Bronchial epithelial cell (primary cell): Measurements from ENCODE around the gene SMTN. TPM values are rescaled to one million over a fixed set of nuclear protein-coding genes. Genes with fewer than 3 reads are reported as not detected.
A peak's percentile ranks its signal among the peaks of the same experiment; 100 is the strongest.

ENCODE experiments used
- DNase-seq: peaks from one replicate; pipeline ENCODE4 v3.0.0-alpha.2; 2010; ENCODE audit warnings: low read depth
- FAIRE-seq: peaks from 2 replicates; lab custom pipeline; 2011; peaks lifted over from hg19 to GRCh38; lab: Jason Lieb, UNC
- H3K27me3 ChIP-seq: 2 replicates; pipeline ENCODE4 v1.5.1; 2011; ENCODE audit warnings: low read length; ENCODE audit not compliant: control insufficient read depth, insufficient read depth
- H3K36me3 ChIP-seq: 2 replicates; pipeline ENCODE4 v1.5.1; 2011; ENCODE audit warnings: low read length; ENCODE audit not compliant: control insufficient read depth, insufficient read depth
- H3K4me3 ChIP-seq: 2 replicates; pipeline ENCODE4 v1.5.1; 2011; ENCODE audit warnings: mild to moderate bottlenecking, low read depth, low read length, control low read depth
- CTCF ChIP-seq: IDR thresholded peaks from 2 replicates; pipeline ENCODE4 v1.5.1; 2011; ENCODE audit warnings: mild to moderate bottlenecking, moderate library complexity, low read length, control low read depth, inconsistent platforms; ENCODE audit not compliant: insufficient read depth, severe bottlenecking
- total RNA-seq: library from RNA; depleted of rRNA; stranded (reverse); fragments of >200 nt; gene quantifications from 2 replicates; pipeline ENCODE4 v1.2.1, GENCODE V29; 2014

The SMTN gene
- total RNA-seq, 1 donor from 2014 or later, result 38.7 TPM

- DNase-seq (no peak), FAIRE-seq (no peak)
- Histone ChIP-seq H3K36me3 (no peaks in the 10 kb centered on the region), H3K4me3 (no peak overlapping the region), H3K27me3 (peaks cover 10% of the 10 kb centered on the region)
- no peak for TF ChIP-seq CTCF
Observed at GRCh38 chr22:31128156-31128555, 47.0 kb downstream of the SMTN start.

- no peak overlapping the region for H3K4me3 ChIP-seq
- FAIRE-seq, result no peak
- TF ChIP-seq CTCF, result no peak
- no peaks in the 10 kb centered on the region for H3K36me3 ChIP-seq
- H3K27me3 ChIP-seq, result no peaks in the 10 kb centered on the region
- no peak for DNase-seq
Observed at GRCh38 chr22:31130873-31131272, 49.8 kb downstream of the SMTN start.

- H3K4me3 ChIP-seq, result no peak overlapping the region
- FAIRE-seq (no peak), DNase-seq (no peak)
- H3K36me3 ChIP-seq, result no peaks in the 10 kb centered on the region
- no peak for TF ChIP-seq CTCF
- no peaks in the 10 kb centered on the region for H3K27me3 ChIP-seq
Observed at GRCh38 chr22:31133911-31134310, 52.8 kb downstream of the SMTN start.

GRCh38 chr22:31134688-31135087 is 53.6 kb downstream of the SMTN start:
- Histone ChIP-seq H3K4me3 (no peak overlapping the region), H3K36me3 (no peaks in the 10 kb centered on the region), H3K27me3 (peaks cover 2% of the 10 kb centered on the region)
- no peak for TF ChIP-seq CTCF
- DNase-seq, result no peak
- FAIRE-seq, result peak; percentile 55

GRCh38 chr22:31135706-31136105 is 54.6 kb downstream of the SMTN start:
- Histone ChIP-seq H3K36me3 (no peaks in the 10 kb centered on the region), H3K27me3 (peaks cover 4% of the 10 kb centered on the region), H3K4me3 (no peak overlapping the region)
- TF ChIP-seq CTCF, result no peak
- DNase-seq (no peak), FAIRE-seq (no peak)

- FAIRE-seq (no peak), DNase-seq (no peak)
Observed at GRCh38 chr22:31136155-31136554, 55.0 kb downstream of the SMTN start.

More at GRCh38 chr22:31136155-31136554, 55.0 kb downstream of the SMTN start:
- no peak for TF ChIP-seq CTCF
- no peak overlapping the region for H3K4me3 ChIP-seq
- no peaks in the 10 kb centered on the region for H3K36me3 ChIP-seq
- H3K27me3 ChIP-seq, result peaks cover 4% of the 10 kb centered on the region
